Subcutaneous adipose tissue (tissue), 4 donors: ENCODE results near the gene LAMA3. TPM values are rescaled to one million over a fixed set of nuclear protein-coding genes. Genes with fewer than 3 reads are reported as not detected.

ENCODE experiments used
- total RNA-seq, 4 donors: library from RNA; depleted of rRNA; stranded (reverse); fragments of >200 nt; gene quantifications; one replicate each; pipeline ENCODE4 v1.1.0, GENCODE V29; 2016
- TF ChIP-seq, protein P1 (sequence below): fragments of 450-650 bp; IDR thresholded peaks from one replicate; pipeline ENCODE4 v1.5.1; 2016; ENCODE audit warnings: low read depth, mild to moderate bottlenecking, control low read depth, antibody characterized with exemption, moderate library complexity

LAMA3 gene
- total RNA-seq, 4 donors from 2014 or later = 23.3 to 34.9 (median 28.4) TPM

GRCh38 chr18:23867006-23867405 is 177.8 kb downstream of the LAMA3 start:
- TF ChIP-seq, protein P1, sequence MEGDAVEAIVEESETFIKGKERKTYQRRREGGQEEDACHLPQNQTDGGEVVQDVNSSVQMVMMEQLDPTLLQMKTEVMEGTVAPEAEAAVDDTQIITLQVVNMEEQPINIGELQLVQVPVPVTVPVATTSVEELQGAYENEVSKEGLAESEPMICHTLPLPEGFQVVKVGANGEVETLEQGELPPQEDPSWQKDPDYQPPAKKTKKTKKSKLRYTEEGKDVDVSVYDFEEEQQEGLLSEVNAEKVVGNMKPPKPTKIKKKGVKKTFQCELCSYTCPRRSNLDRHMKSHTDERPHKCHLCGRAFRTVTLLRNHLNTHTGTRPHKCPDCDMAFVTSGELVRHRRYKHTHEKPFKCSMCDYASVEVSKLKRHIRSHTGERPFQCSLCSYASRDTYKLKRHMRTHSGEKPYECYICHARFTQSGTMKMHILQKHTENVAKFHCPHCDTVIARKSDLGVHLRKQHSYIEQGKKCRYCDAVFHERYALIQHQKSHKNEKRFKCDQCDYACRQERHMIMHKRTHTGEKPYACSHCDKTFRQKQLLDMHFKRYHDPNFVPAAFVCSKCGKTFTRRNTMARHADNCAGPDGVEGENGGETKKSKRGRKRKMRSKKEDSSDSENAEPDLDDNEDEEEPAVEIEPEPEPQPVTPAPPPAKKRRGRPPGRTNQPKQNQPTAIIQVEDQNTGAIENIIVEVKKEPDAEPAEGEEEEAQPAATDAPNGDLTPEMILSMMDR = no peak

GRCh38 chr18:23868136-23868785 is 179.0 kb downstream of the LAMA3 start:
- TF ChIP-seq, protein P1 = no peak

- TF ChIP-seq, protein P1 = no peak
Observed at GRCh38 chr18:23870676-23871380, 181.6 kb downstream of the LAMA3 start.

DNA sequence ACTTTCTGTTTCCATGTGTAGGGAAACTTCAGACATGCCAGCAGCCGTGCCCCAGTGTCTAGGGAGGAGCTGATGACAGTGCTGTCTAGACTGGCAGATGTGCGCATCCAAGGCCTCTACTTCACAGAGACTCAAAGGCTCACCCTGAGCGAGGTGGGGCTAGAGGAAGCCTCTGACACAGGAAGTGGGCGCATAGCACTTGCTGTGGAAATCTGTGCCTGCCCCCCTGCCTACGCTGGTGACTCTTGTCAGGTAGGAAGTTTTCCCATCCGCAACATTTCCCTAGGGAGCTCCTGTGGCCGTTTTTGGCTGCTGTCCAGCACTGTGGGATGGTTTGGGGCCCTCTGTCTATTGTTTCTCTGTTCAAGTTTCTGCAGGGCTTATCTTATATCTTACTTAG is 182.2 kb downstream of the LAMA3 start:
- TF ChIP-seq, protein P1 = no peak

GRCh38 chr18:23872701-23873550 is 183.7 kb downstream of the LAMA3 start:
- TF ChIP-seq, protein P1 = no peak

- TF ChIP-seq, protein P1 = no peak
Observed at GRCh38 chr18:23875966-23876895, 187.0 kb downstream of the LAMA3 start.
